H1 (cell line): ENCODE results near the gene FBXO11. TPM values are rescaled to one million over a fixed set of nuclear protein-coding genes. Genes with fewer than 3 reads are reported as not detected.

Experiments used
- CTCF ChIA-PET: fragments of 300-600 bp; sonication (Branson Sonifier 250); formaldehyde crosslinking; loops from one replicate; lab custom pipeline; 2021; ENCODE audit not compliant: partially characterized antibody; lab: Charles Lee
- POLR2A ChIA-PET: fragments of 300-600 bp; sonication (Branson Sonifier 250); formaldehyde crosslinking; loops from one replicate; lab custom pipeline; 2021; ENCODE audit warnings: inconsistent platforms; ENCODE audit not compliant: partially characterized antibody; lab: Charles Lee
- DNase-seq, 2 experiments: peaks; one replicate each; pipeline versions ENCODE4 v3.0.0 to v3.0.0-alpha.2; 2010 to 2022; ENCODE audit warnings: low spot score in 2 of 2, low read depth in 1 of 2, mixed read lengths in 1 of 2
- FAIRE-seq: peaks from 2 replicates; lab custom pipeline; 2011; peaks lifted over from hg19 to GRCh38; lab: Jason Lieb, UNC
- H2AFZ ChIP-seq: 2 replicates; pipeline ENCODE4 v1.8.1; 2012; ENCODE audit warnings: low read length, inconsistent platforms
- H2AK5ac ChIP-seq: 2 replicates; pipeline ENCODE4 v1.6.1; 2013; ENCODE audit warnings: low read depth, low read length
- H2BK120ac ChIP-seq: replicated peaks from 2 replicates; pipeline ENCODE3; 2013; ENCODE audit warnings: low read depth, low read length, inconsistent platforms
- H2BK12ac ChIP-seq: 2 replicates; pipeline ENCODE4 v1.6.1; 2013; ENCODE audit warnings: low read depth, low read length
- H2BK15ac ChIP-seq: 2 replicates; pipeline ENCODE4 v1.6.1; 2013; ENCODE audit warnings: low read length
- H2BK20ac ChIP-seq: 2 replicates; pipeline ENCODE4 v1.6.1; 2013; ENCODE audit warnings: low read length
- H2BK5ac ChIP-seq: 2 replicates; pipeline ENCODE4 v1.6.1; 2013; ENCODE audit warnings: low read depth, low read length
- H3K14ac ChIP-seq: 2 replicates; pipeline ENCODE4 v1.6.1; 2013; ENCODE audit warnings: inconsistent platforms; ENCODE audit not compliant: insufficient read length
- H3K18ac ChIP-seq: 2 replicates; pipeline ENCODE4 v1.6.1; 2013; ENCODE audit warnings: low read length; ENCODE audit errors: extremely low read depth
- H3K23ac ChIP-seq: 2 replicates; pipeline ENCODE4 v1.6.1; 2013; ENCODE audit warnings: inconsistent platforms; ENCODE audit not compliant: insufficient read length
- H3K23me2 ChIP-seq: 2 replicates; pipeline ENCODE4 v1.6.1; 2013; ENCODE audit warnings: low read depth, low read length
- H3K27ac ChIP-seq: 2 replicates; pipeline ENCODE4 v1.6.1; 2011; ENCODE audit warnings: low read depth, low read length, inconsistent platforms
- H3K27me3 ChIP-seq, 4 experiments: replicated peaks in 1 of 4; 1 replicate in 1 of 4; 2 replicates in 3 of 4; pipeline versions ENCODE4 v1.6.1 to v1.8.1; 2011 to 2013; ENCODE audit warnings: low read length in 3 of 4, mild to moderate bottlenecking in 3 of 4, inconsistent platforms in 2 of 4, mixed read lengths in 2 of 4, moderate library complexity in 1 of 4; ENCODE audit not compliant: control insufficient read depth in 3 of 4, insufficient read depth in 3 of 4; ENCODE audit errors: extremely low read depth in 1 of 4
- H3K36me3 ChIP-seq, 4 experiments: 2 replicates each; pipeline versions ENCODE4 v1.6.1 to v1.8.1; 2011 to 2013; ENCODE audit warnings: mild to moderate bottlenecking in 4 of 4, low read length in 3 of 4, moderate library complexity in 2 of 4, control low read depth in 1 of 4, inconsistent platforms in 1 of 4; ENCODE audit not compliant: insufficient read depth in 4 of 4, control insufficient read depth in 2 of 4
- H3K4ac ChIP-seq: replicated peaks from 2 replicates; pipeline ENCODE3; 2013; ENCODE audit warnings: low read length, low read depth, mixed read lengths, inconsistent platforms; ENCODE audit not compliant: insufficient read length
- H3K4me1 ChIP-seq, 4 experiments: replicated peaks in 1 of 4; 1 replicate in 1 of 4; 2 replicates in 3 of 4; pipeline versions ENCODE4 v1.6.1 to v1.8.1; 2011 to 2013; ENCODE audit warnings: low read length in 3 of 4, inconsistent platforms in 2 of 4, mixed read lengths in 1 of 4; ENCODE audit not compliant: insufficient read depth in 4 of 4, control insufficient read depth in 3 of 4
- H3K4me2 ChIP-seq, 2 experiments: 2 replicates each; pipeline versions ENCODE4 v1.6.1 to v1.8.1; 2011 to 2013; ENCODE audit warnings: low read depth in 2 of 2, low read length in 2 of 2, control low read depth in 1 of 2, inconsistent platforms in 1 of 2, mild to moderate bottlenecking in 1 of 2; ENCODE audit not compliant: insufficient read depth in 1 of 2
- H3K4me3 ChIP-seq, 4 experiments: fragments of 200-600, 300-600 bp in 1 of 4; sonication (generic), shearing (Covaris generic), sonication (Bioruptor Twin) in 1 of 4; 2 replicates each; pipeline versions ENCODE4 v1.5.1 to v1.8.1; 2011 to 2016; ENCODE audit warnings: low read length in 4 of 4, low read depth in 3 of 4, control low read depth in 2 of 4, inconsistent platforms in 2 of 4, mild to moderate bottlenecking in 2 of 4, mixed read lengths in 1 of 4, moderate library complexity in 1 of 4; ENCODE audit not compliant: insufficient read depth in 2 of 4; ENCODE audit errors: extremely low read depth in 1 of 4
- H3K56ac ChIP-seq: replicated peaks from 2 replicates; pipeline ENCODE3; 2013; ENCODE audit warnings: low read depth, mild to moderate bottlenecking, mixed read lengths, low read length, inconsistent platforms; ENCODE audit not compliant: insufficient read length
- H3K79me1 ChIP-seq: 2 replicates; pipeline ENCODE4 v1.6.1; 2013; ENCODE audit warnings: low read depth, low read length, control low read depth
- H3K79me2 ChIP-seq, 2 experiments: 2 replicates each; pipeline versions ENCODE4 v1.6.1 to v1.8.1; 2012 to 2013; ENCODE audit warnings: low read length in 2 of 2, mild to moderate bottlenecking in 2 of 2, inconsistent platforms in 1 of 2; ENCODE audit not compliant: insufficient read depth in 2 of 2, control insufficient read depth in 1 of 2
- H3K9ac ChIP-seq, 4 experiments: replicated peaks in 1 of 4; 1 replicate in 1 of 4; 2 replicates in 3 of 4; pipeline versions ENCODE4 v1.6.1 to v1.8.1; 2011 to 2013; ENCODE audit warnings: low read depth in 3 of 4, low read length in 3 of 4, control low read depth in 2 of 4, mild to moderate bottlenecking in 2 of 4, moderate library complexity in 2 of 4, inconsistent platforms in 1 of 4; ENCODE audit errors: extremely low read depth in 1 of 4
- H3K9me3 ChIP-seq, 2 experiments: 2 replicates each; pipeline versions ENCODE4 v1.6.1 to v1.8.1; 2012 to 2013; ENCODE audit warnings: mild to moderate bottlenecking in 2 of 2, moderate library complexity in 2 of 2, control low read depth in 1 of 2, inconsistent platforms in 1 of 2, low read depth in 1 of 2, low read length in 1 of 2, mixed read lengths in 1 of 2; ENCODE audit not compliant: insufficient read depth in 2 of 2
- H4K20me1 ChIP-seq, 2 experiments: replicated peaks in 1 of 2; 2 replicates each; pipeline versions ENCODE3 to v1.8.1; 2011 to 2013; ENCODE audit warnings: inconsistent platforms in 2 of 2, low read length in 2 of 2, mild to moderate bottlenecking in 1 of 2; ENCODE audit not compliant: insufficient read depth in 2 of 2, control insufficient read depth in 1 of 2
- H4K5ac ChIP-seq: 2 replicates; pipeline ENCODE4 v1.6.1; 2013; ENCODE audit warnings: low read length, low read depth, mixed read lengths, inconsistent platforms; ENCODE audit not compliant: insufficient read length
- H4K8ac ChIP-seq: 2 replicates; pipeline ENCODE4 v1.8.0; 2013; ENCODE audit warnings: mild to moderate bottlenecking, moderate library complexity, low read length, inconsistent platforms; ENCODE audit not compliant: insufficient read depth; ENCODE audit errors: extremely low read depth
- H4K91ac ChIP-seq: replicated peaks from 2 replicates; pipeline ENCODE3; 2013; ENCODE audit warnings: low read length, mixed read lengths, inconsistent platforms; ENCODE audit not compliant: insufficient read length
- BACH1 ChIP-seq: IDR thresholded peaks from 2 replicates; pipeline ENCODE4 v1.6.1; 2012; ENCODE audit warnings: low read length, improper control_type of control experiment
- CHD1 ChIP-seq: IDR thresholded peaks from 2 replicates; pipeline ENCODE4 v1.6.1; 2012; ENCODE audit warnings: low read depth, low read length, improper control_type of control experiment
- E2F6 ChIP-seq: IDR thresholded peaks from 2 replicates; pipeline ENCODE4 v1.6.1; 2012; ENCODE audit warnings: inconsistent platforms
- FOSL1 ChIP-seq: IDR thresholded peaks from 2 replicates; pipeline ENCODE4 v1.6.1; 2011; ENCODE audit warnings: mild to moderate bottlenecking, low read depth, low read length, moderate library complexity; ENCODE audit not compliant: insufficient read depth
- GABPA ChIP-seq: IDR thresholded peaks from 2 replicates; pipeline ENCODE4 v1.6.1; 2011; ENCODE audit warnings: mild to moderate bottlenecking, low read length, moderate library complexity, borderline replicate concordance; ENCODE audit not compliant: insufficient read depth
- PHF8 ChIP-seq: fragments of 200-600 bp; sonication (generic); conservative IDR thresholded peaks from 2 replicates; pipeline ENCODE4 v1.7.1; 2012; ENCODE audit warnings: low read depth, mild to moderate bottlenecking, inconsistent platforms, low read length, moderate library complexity
- POLR2A ChIP-seq, 2 experiments: IDR thresholded peaks; 1 replicate in 1 of 2; 2 replicates in 1 of 2; pipeline ENCODE4 v1.6.1; 2011; ENCODE audit warnings: low read depth in 2 of 2, low read length in 2 of 2, mild to moderate bottlenecking in 2 of 2; ENCODE audit errors: control extremely low read depth in 1 of 2
- POLR2AphosphoS5 ChIP-seq: IDR thresholded peaks from 2 replicates; pipeline ENCODE4 v1.6.1; 2011; ENCODE audit warnings: low read depth, low read length
- POU5F1 ChIP-seq: IDR thresholded peaks from 2 replicates; pipeline ENCODE4 v1.6.1; 2011; ENCODE audit warnings: low read depth, mild to moderate bottlenecking, low read length, moderate library complexity
- YY1 ChIP-seq: IDR thresholded peaks from 2 replicates; pipeline ENCODE4 v1.6.1; 2011; ENCODE audit warnings: low read depth, mild to moderate bottlenecking, low read length
- ZNF274 ChIP-seq: IDR thresholded peaks from 2 replicates; pipeline ENCODE4 v1.7.0; 2012; ENCODE audit warnings: low read length, borderline replicate concordance; ENCODE audit errors: extremely low read depth
- WGBS, 2 experiments: shearing (Covaris generic) in 1 of 2; methylation state at CpG; one replicate each; pipeline versions ENCODE4 v1.1.6 to v1.1.7; 2013 to 2015; ENCODE audit warnings: low lambda C conversion rate in 2 of 2, mixed read lengths in 2 of 2, inconsistent platforms in 1 of 2, low coverage in 1 of 2, missing lambda C conversion rate in 1 of 2; ENCODE audit not compliant: insufficient replicate concordance in 2 of 2, insufficient coverage in 1 of 2, insufficient read length in 1 of 2; ENCODE audit errors: extremely low coverage in 1 of 2, missing lambda C conversion rate in 1 of 2; 5-methylcytosine and 5-hydroxymethylcytosine counted together
- polyA plus RNA-seq, 7 experiments: library from polyadenylated mRNA; depleted of rRNA in 3 of 7; stranded (reverse) in 5 of 7; unstranded in 2 of 7; fragments of >200 nt in 5 of 7; fragments of 200-250 nt in 2 of 7; gene quantifications; 1 replicate in 5 of 7; 2 replicates in 1 of 7; 4 replicates in 1 of 7; pipeline versions ENCODE4 v1.2.1 to v1.2.3, GENCODE V29; 2011 to 2013; ENCODE audit warnings: missing spikeins in 2 of 7, mixed read lengths in 2 of 7
- total RNA-seq: library from RNA; stranded (reverse); fragmentation: NEBNext Ultra II Directional; extraction: Animal tissue kit (Norgen Biotek cat#: 25700); gene quantifications from 2 replicates; pipeline ENCODE4 v1.2.1, GENCODE V29; 2021

The FBXO11 gene
- total and polyA plus RNA-seq, 2 of the 8 experiments (the other 6 are each of a cell fraction or from before 2014, with no cell fraction given), result 21.7 to 57.3 TPM

GRCh38 chr2:47782671-47783485 lies 123.4 kb downstream of the FBXO11 start, which contains the start of gene MSH6:
MSH6 (plus strand) TSS chr2:47783145; CDS start chr2:47783234, 89 bp downstream.
- H2BK5ac ChIP-seq, result peak within 1 kb of the TSS; percentile 96
- no peaks in the 10 kb centered on the region for H3K9me3 ChIP-seq
- DNase-seq (peak; percentile 62 to 91), FAIRE-seq (no peak)
- H3K56ac ChIP-seq, result peak within 1 kb of the TSS; percentile 95
- H3K4ac ChIP-seq, result peak within 1 kb of the TSS; percentile 99
- H3K79me1 ChIP-seq, result peaks cover 2% of the 10 kb centered on the region; the same call in 1 of the 2 replicates
- H3K4me1 ChIP-seq, result peaks cover 1 to 8% (median 3%) of the 10 kb centered on the region in 4 experiments; a peak in 5 of 7 replicates
- H3K18ac ChIP-seq, result peak within 1 kb of the TSS; percentile 88
- H3K79me2 ChIP-seq, result peaks cover 33 to 39% of the 10 kb centered on the region in 2 experiments
- H4K8ac ChIP-seq, result peak within 1 kb of the TSS; percentile 99
- peaks cover 0 to 17% (median 0%) of the 10 kb centered on the region in 4 experiments; a peak in 3 of 8 replicates for H3K36me3 ChIP-seq
- POLR2A ChIA-PET, result interaction anchor here (0.7 to 2.4 kb wide), 24 partner anchors 8 to 438 kb away, joined by 3 to 12 read pairs (median 4); partner anchors contain the start of genes FBXO11 and MSH2
- H3K23me2 ChIP-seq, result peaks cover 9% of the 10 kb centered on the region
- H4K5ac ChIP-seq, result peak within 1 kb of the TSS; percentile 94
- WGBS, 2 experiments, result 1% methylated on average over 68 of the region's 98 CpGs; no CpG with 5 or more reads in 1 of the 2 experiments
- no peak within 1 kb of the TSS for H3K23ac ChIP-seq
- peak within 1 kb of the TSS; percentile 83 for H2BK120ac ChIP-seq
- peaks cover 27 to 34% of the 10 kb centered on the region in 2 experiments for H4K20me1 ChIP-seq
- no peak within 1 kb of the TSS for H2AK5ac ChIP-seq
- H2BK12ac ChIP-seq, result peak within 1 kb of the TSS; percentile 68; the same call in 1 of the 2 replicates
- peak within 1 kb of the TSS; percentile 89 to 94 for H3K4me2 ChIP-seq
- no peaks in the 10 kb centered on the region for H3K27me3 ChIP-seq
- H2BK20ac ChIP-seq, result no peak within 1 kb of the TSS
- peak within 1 kb of the TSS; percentile 38 for H3K14ac ChIP-seq
- CTCF ChIA-PET, result interaction anchor here (0.7 kb wide), 1 partner anchor 665 kb away, joined by 3 read pairs; no protein-coding TSS in a partner anchor
- H3K27ac ChIP-seq, result peak within 1 kb of the TSS; percentile 93
- peak within 1 kb of the TSS; percentile 89 to 97 (median 95) for H3K9ac ChIP-seq
- H3K4me3 ChIP-seq, result peak within 1 kb of the TSS; percentile 62 to 98 (median 92)
- H2BK15ac ChIP-seq, result no peak within 1 kb of the TSS
- peak within 1 kb of the TSS; percentile 96 for H4K91ac ChIP-seq
- H2AFZ ChIP-seq, result peak within 1 kb of the TSS; percentile 91
- TF ChIP-seq ZNF274 (no peak), FOSL1 (no peak), PHF8 (peak; percentile 94), CHD1 (no peak), YY1 (no peak), POU5F1 (no peak), POLR2A (IDR thresholded peaks at IDR 0.05; ENCODE audit: control extremely low read depth in 1 of 2, low read depth in 2 of 2, low read length in 2 of 2) (peak; percentile 91 to 92), E2F6 (peak; percentile 93), POLR2AphosphoS5 (peak; percentile 92), GABPA (no peak), BACH1 (peak; percentile 96)
